Activated effector memory CD4-positive, alpha-beta T cell treated with Interleukin-2 at 50 U/mL for 16 hours (primary cell): ENCODE data around the gene ATP2A1.
"Not testable (repeated sequence)": the region's sequence is repeated elsewhere in the genome, so short reads cannot be mapped to it uniquely, and the experiment has no call there.

Experiments used
- DNase-seq: peaks from one replicate; pipeline ENCODE4 v3.0.0-alpha.2; 2020

Gene ATP2A1

DNA sequence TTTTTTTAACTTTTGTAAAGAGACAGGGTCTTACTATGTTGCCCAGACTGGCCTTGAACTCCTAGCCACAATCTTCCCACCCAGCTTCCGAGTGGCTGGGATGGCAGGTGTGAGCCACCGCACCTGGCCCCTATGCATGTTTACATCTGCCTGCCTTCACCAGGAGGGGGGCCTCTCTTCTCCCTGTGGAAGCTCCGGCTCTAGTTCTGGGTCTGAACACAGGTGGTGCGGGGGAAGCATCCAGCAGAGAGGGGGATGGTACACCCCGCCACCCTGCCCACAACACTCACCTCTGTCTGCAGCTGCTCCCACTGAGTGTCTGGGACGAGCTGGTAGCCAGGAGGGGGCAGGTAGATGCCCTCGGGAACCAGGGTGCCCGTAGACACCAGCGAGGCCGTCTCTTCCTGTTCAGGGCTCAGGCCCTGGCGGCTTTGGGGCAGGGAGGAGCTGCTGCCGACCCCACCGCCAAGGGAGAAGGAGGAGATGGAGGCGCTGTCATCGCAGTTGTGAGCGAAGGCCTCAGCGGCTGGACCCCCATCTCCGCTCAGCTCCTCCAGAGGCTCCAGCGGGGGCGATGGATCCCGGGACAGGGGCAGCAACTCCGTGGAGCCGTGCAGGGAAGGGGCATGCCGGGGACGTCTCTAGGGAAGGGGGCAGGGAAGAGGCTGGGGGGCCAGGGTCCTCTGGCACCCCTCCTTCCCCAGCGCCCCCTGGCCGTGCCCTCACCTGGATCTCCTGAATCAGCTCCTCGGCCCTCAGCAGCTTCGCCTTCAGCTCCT is 35.8 kb downstream of the ATP2A1 start:
- no peak for DNase-seq

DNA sequence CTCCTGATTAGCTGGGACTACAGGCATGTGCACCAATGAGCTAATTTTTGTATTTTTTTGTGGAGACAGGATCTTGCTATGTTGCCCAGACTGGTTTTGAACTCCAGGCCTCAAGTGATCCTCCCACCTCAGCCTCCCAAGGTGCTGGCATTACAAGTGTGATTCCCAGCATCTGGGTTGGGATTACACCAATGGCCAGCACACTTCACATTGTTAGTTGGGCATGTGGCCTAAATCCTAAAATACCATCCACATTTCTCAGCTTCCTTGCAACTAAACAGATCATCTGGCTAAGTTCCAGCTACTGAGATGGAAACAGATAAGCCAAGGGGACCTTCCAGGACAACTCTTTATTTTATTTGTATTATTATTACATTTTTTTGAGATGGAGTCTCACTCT is 36.9 kb downstream of the ATP2A1 start:
- no peak for DNase-seq

DNA sequence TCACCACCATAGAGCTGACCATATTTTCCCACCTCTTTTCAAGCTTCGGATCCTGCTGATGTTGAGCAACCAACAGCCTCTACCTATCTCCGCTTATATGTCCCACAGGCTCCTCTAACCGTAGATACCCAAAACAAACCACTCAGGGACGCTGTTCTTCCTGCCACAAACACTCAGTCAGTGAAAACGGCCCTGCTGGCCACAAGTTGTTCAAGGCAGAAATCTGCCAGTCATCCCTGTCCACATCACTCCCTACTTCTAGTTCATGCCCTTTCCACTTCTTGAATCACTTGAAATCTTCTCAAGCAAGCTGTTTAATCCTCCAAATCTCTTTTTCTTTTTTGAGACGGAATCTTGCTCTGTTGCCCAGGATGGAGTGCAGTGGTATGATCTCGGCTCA is 38.8 kb downstream of the ATP2A1 start:
- DNase-seq, result no peak

DNA sequence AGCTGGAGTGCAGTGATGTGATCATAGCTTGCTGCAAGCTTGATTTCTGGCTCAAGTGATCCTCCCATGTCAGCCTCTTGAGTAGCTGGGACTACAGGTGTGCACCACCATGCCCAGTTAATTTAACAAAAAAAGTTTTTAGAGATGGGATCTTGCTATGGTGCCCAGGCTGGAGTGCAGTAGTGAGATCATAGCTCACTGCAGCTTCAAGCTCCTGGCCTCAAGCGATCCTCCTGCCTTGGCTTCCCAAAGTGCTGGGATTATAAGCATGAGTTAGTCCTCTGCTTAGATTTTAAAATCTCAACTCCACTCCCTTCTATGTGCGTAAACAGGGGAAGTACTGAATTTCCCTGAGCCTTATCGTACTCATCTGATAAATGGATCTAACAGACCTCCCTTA is 40.4 kb downstream of the ATP2A1 start:
- DNase-seq, result no peak

DNA sequence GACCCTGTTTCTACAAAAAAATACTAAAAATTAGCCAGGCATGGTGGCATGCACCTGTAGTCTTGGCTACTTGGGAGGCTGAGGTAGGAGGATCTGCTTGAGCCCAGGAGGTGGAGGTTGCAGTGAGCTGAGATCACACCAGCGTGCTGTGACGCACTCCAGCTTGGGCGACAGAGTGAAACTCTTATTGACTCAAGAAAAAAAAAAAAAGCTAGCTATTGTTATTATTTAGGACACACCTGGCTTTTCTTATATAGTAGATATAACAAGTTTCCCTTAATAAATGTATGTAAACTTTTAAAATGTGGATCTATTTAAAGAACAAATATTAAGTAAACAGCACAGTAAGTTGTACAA is 44.9 kb downstream of the ATP2A1 start:
- DNase-seq, result no peak

DNA sequence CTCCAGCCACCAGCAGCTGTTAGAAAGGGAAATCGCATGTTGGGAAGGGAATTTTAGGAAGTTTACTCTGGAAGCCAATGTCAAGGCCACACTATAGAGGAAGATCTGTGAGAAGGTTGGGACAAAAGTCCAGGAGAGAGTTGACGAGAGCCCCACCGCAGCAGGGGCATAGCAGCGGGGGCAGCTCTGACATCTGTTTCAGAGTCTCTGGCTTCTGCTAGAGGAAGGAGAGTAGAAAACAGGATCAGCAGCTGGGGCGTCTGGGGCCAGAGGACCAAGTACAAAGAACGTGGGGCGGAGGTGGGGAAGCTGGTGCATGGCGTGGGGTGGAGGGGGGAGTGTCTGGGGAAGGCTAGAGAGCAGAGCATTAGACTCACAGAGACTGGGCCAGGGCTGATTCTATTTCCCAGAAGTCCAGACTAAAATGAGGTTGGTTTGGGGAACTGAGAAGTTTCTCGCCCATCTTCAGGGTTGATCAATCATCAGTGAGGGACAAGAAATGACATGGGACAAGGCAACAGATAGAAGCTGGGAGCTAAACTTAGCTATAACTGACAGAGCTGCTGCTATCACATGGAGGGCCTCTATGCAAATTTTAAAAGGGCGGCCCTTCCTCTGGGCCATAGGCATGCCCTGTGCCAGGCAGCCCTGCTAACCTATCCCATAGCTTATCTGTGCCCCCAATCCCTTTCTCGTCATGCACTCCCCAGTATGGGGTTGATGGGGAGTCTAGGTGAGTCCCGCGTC is 45.5 kb downstream of the ATP2A1 start:
- DNase-seq, result no peak

DNA sequence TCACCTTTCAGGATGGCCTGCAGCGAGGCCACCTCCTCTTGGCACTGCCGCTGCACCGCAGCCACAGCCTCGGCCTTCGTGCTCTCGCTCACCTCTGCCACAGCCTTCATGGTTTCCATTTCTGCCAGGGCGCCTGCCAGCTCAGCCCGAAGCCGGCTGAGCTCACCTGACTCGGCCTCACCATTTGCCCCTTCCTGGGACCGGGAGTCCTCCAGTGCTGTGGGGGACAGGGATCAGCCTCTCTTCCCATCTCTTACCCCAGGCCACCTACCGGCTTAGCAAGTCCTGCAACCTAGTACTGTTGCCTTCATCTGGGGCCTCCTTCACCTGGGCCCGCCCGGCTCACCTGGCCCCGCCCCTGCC is 46.1 kb downstream of the ATP2A1 start:
- no peak for DNase-seq

DNA sequence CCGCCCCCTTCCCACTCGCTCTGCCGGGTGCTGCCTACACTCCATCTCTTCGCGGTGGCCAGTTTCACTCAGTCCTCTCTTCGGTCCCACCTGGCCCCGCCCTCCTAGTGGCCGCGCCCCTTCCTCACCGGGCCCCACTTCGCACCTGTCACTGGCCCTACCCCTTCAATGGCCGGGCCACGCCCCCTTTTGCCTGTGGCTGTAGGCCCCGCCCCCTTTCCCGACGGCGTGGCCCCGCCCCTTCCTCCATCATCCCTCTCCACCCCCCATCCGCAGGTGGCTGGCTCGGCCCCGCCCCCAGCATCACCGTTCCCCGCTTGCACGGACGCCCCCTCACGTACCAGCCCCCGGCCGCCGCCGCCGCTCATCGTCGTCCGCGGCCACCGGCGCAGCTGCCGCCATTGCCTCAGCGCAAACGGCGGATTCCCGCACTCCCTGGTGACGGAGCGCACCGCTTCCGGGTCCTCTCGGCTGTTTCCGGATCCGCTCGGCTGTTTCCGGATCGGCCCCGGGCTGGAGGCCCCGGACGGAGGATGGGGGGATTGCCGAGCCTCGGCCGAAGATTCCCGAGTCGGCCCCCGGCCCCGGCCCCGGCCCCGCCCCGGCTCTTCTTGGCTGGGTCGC is 46.6 kb downstream of the ATP2A1 start, which contains the start of gene RABEP2:
RABEP2 (minus strand) TSS at position 477 of the 624 bp plus-strand sequence; CDS start at position 402, 75 bp downstream.
- DNase-seq, result peak; percentile 91

DNA sequence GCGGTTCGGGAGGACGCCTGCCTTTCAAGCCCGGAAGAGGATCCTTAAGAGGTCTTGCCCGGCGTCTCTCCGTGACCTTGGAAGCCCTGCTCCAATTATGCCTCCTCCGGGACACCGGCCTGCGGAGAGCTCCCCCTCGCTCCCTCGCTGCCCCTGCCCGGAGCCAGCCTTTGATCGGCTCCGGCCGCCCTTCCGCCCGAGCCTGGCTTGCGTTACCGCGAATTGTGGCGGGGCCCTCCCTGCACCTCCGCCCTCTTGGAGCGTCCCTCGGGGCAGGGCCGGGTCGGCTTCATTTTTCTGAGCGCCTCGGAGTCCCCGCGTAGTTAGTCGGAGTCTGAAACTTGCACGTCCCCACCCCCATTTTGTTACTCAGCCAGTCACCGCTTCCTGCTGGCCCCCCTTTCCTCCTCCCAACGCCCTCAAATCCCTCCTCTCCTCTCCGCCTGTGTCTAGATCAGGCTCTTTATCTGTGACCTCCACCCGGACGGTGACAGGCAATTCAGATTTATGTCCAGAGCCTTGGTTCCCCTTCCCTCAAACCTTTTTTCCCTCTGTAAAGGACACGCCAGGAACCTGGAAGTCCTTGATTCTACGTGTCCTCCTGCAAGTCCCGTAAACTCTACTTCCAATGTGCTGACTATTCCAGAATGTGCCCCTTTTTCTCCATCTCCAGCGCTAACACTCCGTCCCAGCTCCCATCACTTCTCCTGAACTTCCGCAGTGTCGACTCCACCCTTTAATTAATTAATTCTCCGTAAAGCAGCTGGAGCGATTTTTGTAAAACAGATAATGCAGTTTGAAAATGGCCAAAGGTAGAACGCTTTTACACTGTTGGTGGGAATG is 47.3 kb downstream of the ATP2A1 start:
- peak; percentile 72 for DNase-seq

DNA sequence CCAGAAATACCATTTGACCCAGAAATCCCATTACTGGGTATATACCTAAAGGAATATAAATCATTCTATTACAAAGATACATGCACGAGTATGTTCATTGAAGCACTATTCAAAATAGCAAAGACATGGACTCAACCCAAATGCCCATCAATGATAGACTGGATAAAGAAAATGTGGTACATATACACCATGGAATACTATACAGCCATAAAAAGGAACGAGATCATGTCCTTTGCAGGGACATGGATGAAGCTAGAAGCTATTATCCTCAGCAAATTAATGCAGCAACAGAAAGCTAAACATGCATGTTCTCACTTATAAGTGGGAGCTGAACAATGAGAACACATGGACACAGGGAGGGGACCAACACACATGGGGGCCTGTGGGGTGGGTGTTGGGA is 48.0 kb downstream of the ATP2A1 start:
- not testable (repeated sequence) for DNase-seq

DNA sequence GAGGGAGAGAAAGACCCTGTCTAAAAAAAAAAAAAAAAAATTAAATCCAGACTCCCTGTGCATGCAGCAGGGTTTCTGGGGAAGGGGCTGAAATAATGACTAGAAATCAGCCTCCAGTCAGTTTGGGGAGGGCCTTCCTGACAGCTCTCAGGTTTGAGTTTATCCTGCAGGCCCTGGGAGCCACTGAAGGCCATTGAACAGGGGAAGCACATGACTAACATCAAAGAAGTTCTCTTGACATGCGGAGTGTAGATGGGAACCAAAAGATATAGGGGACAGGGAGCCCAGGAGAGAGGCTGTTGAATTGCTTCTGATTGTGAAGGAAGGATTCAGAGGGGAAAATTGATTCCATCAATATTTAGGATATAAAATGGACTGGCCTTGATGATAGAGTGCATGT is 49.5 kb downstream of the ATP2A1 start:
- no peak for DNase-seq

DNA sequence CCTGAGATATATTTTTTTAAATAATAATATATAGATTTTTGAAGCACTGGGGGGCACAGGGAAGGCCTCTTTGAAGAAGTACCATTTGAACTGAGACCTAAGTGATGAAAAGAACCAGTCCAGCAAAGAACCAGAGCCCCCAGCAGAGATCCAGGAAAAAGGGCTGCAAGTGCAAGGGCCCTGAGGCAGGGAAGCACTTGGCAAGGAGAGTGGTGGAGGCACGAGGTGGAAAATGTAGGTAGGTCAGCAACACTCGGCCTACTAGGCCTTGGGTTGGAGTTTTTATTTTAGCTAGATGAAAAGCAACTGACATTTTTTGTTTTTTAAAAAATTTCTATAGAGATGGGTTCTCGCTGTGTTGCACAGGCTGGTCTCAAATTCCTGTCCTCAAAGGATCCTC is 51.9 kb downstream of the ATP2A1 start:
- DNase-seq, result no peak

DNA sequence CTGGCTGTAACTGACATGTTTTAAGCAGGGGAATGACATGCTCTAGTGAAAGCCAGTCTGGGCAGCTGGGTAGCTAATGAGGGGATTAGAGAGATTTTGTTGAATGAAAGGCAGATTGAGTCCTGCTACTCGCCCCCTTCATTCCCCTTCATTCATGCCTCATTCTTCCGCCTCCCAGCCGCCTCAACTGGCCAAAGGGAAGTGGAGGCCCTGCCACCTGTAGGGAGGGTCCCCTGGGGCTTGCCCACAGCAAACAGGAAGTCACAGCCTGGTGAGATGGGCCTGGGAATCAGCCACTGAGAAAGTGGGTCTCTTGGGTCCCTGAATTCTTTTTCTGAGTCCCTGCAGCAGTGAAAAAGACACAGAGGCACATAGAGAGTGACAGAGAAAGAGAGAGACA is 52.4 kb downstream of the ATP2A1 start:
- no peak for DNase-seq

DNA sequence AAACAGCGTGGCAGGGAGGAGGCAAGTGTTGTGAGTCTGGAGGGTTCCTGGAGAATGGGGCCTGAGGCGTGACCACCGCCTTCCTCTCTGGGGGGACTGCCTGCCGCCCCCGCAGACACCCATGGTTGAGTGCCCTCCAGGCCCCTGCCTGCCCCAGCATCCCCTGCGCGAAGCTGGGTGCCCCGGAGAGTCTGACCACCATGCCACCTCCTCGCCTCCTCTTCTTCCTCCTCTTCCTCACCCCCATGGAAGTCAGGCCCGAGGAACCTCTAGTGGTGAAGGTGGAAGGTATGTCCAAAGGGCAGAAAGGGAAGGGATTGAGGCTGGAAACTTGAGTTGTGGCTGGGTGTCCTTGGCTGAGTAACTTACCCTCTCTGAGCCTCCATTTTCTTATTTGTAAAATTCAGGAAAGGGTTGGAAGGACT is 53.5 kb downstream of the ATP2A1 start, which contains the start of gene CD19:
CD19 (plus strand) TSS at position 171 of the 425 bp plus-strand sequence; CDS start at position 201, 30 bp downstream.
- no peak for DNase-seq

DNA sequence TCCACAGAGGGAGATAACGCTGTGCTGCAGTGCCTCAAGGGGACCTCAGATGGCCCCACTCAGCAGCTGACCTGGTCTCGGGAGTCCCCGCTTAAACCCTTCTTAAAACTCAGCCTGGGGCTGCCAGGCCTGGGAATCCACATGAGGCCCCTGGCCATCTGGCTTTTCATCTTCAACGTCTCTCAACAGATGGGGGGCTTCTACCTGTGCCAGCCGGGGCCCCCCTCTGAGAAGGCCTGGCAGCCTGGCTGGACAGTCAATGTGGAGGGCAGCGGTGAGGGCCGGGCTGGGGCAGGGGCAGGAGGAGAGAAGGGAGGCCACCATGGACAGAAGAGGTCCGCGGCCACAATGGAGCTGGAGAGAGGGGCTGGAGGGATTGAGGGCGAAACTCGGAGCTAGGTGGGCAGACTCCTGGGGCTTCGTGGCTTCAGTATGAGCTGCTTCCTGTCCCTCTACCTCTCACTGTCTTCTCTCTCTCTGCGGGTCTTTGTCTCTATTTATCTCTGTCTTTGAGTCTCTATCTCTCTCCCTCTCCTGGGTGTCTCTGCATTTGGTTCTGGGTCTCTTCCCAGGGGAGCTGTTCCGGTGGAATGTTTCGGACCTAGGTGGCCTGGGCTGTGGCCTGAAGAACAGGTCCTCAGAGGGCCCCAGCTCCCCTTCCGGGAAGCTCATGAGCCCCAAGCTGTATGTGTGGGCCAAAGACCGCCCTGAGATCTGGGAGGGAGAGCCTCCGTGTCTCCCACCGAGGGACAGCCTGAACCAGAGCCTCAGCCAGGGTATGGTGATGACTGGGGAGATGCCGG is 54.3 kb downstream of the ATP2A1 start:
- DNase-seq, result no peak

DNA sequence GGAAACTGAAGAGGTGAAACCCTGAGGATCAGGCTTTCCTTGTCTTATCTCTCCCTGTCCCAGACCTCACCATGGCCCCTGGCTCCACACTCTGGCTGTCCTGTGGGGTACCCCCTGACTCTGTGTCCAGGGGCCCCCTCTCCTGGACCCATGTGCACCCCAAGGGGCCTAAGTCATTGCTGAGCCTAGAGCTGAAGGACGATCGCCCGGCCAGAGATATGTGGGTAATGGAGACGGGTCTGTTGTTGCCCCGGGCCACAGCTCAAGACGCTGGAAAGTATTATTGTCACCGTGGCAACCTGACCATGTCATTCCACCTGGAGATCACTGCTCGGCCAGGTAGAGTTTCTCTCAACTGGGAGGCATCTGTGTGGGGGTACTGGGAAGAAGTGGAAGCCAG is 54.9 kb downstream of the ATP2A1 start:
- no peak for DNase-seq

DNA sequence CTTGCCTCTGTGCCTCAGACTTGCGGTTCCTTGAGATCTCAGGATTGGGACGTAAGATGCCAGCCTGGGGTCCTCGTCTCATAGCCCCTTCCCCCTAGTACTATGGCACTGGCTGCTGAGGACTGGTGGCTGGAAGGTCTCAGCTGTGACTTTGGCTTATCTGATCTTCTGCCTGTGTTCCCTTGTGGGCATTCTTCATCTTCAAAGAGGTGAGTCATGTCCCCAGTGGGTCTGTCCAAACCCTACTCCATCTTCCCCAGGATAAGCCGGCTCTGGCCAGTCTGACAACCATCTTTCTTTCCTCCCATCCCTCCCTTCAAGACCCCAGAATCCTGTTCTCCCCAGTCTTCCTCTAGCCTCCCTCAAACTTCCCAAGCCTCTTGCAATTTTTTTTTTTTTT is 57.1 kb downstream of the ATP2A1 start:
- no peak for DNase-seq

DNA sequence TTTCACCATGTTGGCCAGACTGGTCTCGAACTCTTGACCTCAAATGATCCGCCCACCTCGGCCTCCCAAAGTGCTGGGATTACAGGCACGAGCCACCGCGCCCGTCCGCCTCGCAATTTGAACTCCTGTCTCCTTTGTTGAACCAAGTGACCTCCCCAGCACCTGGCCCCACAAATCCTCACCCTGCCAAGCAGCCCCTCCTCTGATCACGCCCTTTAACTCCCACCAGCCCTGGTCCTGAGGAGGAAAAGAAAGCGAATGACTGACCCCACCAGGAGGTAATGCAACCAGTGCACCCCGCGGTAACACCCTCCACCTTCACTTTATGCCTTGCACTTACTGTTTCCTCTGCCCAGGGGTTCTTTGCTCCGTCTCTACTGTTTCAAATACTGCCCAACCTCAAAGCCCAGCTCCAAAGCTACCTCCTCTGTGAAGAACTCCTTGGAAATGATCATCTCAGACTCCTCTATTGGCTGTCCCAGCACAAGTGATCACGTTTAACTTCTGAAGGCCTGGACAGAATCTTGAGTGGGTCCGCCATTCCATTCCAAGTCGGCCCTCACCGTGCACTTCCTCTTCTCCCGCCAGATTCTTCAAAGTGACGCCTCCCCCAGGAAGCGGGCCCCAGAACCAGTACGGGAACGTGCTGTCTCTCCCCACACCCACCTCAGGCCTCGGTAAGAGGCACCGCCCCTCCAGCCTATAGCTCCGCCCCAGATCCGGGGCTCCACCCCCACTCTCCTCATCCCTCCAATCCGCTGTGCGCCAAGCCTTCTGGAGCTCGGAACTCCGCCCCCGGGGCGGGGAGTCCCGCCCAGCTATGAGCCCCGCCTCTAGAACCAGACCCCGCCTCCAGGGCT is 57.9 kb downstream of the ATP2A1 start:
- peak; percentile 72 for DNase-seq

DNA sequence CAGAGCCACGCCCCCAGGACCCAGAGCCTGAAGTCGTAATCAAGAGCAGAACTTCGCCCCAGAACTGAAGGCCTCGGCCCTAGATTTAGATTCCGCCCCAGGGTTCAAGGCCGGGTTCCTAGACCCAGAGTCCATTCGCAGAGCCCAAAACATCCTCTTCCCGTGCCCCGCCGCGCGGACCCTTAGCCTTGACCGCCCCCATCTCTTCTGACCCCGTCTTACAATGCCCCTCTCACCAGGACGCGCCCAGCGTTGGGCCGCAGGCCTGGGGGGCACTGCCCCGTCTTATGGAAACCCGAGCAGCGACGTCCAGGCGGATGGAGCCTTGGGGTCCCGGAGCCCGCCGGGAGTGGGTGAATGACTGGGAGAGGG is 58.5 kb downstream of the ATP2A1 start:
- no peak for DNase-seq

DNA sequence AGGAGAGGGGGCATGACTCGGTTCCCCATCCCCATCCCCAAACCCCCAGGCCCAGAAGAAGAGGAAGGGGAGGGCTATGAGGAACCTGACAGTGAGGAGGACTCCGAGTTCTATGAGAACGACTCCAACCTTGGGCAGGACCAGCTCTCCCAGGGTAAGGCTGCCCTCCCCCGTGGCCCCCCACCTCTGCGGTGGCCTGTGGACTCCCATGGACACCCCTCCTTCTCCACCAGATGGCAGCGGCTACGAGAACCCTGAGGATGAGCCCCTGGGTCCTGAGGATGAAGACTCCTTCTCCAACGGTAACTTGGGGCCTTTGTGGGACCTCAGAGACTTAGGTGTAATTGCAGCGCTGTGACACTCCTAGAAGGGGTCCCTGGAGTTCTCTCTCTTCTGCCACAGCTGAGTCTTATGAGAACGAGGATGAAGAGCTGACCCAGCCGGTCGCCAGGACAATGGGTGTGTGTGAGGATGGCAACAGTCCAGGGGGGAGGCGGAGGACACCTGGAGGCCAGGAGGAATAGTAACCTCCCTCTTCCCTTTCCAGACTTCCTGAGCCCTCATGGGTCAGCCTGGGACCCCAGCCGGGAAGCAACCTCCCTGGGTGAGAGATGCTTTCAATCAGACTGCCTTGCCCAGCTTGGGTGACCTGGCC is 59.1 kb downstream of the ATP2A1 start:
- no peak for DNase-seq

DNA sequence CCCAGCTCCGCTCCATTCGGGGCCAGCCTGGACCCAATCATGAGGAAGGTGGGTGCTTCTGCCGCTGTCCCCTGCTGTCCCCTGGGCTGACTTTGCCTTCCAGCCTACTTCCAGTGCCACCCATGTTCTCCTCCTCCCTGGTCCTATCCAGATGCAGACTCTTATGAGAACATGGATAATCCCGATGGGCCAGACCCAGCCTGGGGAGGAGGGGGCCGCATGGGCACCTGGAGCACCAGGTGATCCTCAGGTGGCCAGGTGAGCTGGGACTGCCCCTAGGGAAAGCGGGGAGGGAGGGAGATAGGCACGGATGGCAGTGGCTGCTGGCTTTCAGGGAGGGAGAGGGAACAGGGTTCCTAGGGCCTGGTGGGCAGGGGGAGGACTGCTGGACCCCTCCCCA is 60.4 kb downstream of the ATP2A1 start:
- DNase-seq, result no peak
